ENCODE measurements around the gene SHB.
"Not testable (repeated sequence)": the region's sequence is repeated elsewhere in the genome, so short reads cannot be mapped to it uniquely, and the experiment has no call there.

SHB gene

GRCh38 chr9:37902796-37903646, 166.0 kb downstream of the SHB start:
- no peak for DNase-seq (ENCODE audit: low read depth, low spot score)

GRCh38 chr9:37902131-37902530, 166.9 kb downstream of the SHB start:
- DNase-seq (ENCODE audit: low read depth, low spot score): no peak

- no peak for DNase-seq (ENCODE audit: low read depth, low spot score)
Observed at GRCh38 chr9:37899041-37899440, 170.0 kb downstream of the SHB start.

- no peak for DNase-seq (ENCODE audit: low read depth, low spot score)
Observed at GRCh38 chr9:37897665-37898064, 171.4 kb downstream of the SHB start.

- no peak for DNase-seq (ENCODE audit: low read depth, low spot score)
Observed at GRCh38 chr9:37892063-37892462, 177.0 kb downstream of the SHB start.

GRCh38 chr9:37891042-37891441, 178.0 kb downstream of the SHB start:
- not testable (repeated sequence) for DNase-seq (ENCODE audit: low read depth, low spot score)

- no peak for DNase-seq (ENCODE audit: low read depth, low spot score)
Observed at GRCh38 chr9:37889536-37889935, 179.5 kb downstream of the SHB start.

GRCh38 chr9:37887977-37888583, 180.9 kb downstream of the SHB start:
- DNase-seq (ENCODE audit: low read depth, low spot score): not testable (repeated sequence)

GRCh38 chr9:37880916-37881479, 188.0 kb downstream of the SHB start:
- DNase-seq (ENCODE audit: low read depth, low spot score): no peak

- DNase-seq (ENCODE audit: low read depth, low spot score): no peak
Observed at GRCh38 chr9:37876376-37876775, 192.7 kb downstream of the SHB start.

GRCh38 chr9:37873955-37874354, 195.1 kb downstream of the SHB start:
- DNase-seq (ENCODE audit: low read depth, low spot score): no peak

- DNase-seq (ENCODE audit: low read depth, low spot score): no peak
Observed at GRCh38 chr9:37870799-37871176, 198.2 kb downstream of the SHB start.

- no peak for DNase-seq (ENCODE audit: low read depth, low spot score)
Observed at GRCh38 chr9:37870081-37870798, 198.8 kb downstream of the SHB start.
